ENCODE results near the gene GPR101.

- TF ChIP-seq POLR2A (IDR thresholded peaks at IDR 0.05) (no peak), CTCF (IDR thresholded peaks at IDR 0.05) (no peak)
Measured at GRCh38 chrX:137043736-137044135, 9.9 kb upstream of the GPR101 start.
